Mucosa of descending colon (tissue), 3 donors: ENCODE results near the gene SPG11. TPM values are rescaled to one million over a fixed set of nuclear protein-coding genes. Genes with fewer than 3 reads are reported as not detected.
"Not testable (repeated sequence)": the region's sequence is repeated elsewhere in the genome, so short reads cannot be mapped to it uniquely, and the experiment has no call there.

ENCODE experiments used
- ATAC-seq: fragments of 200-7000 bp; cut with Tn5 transposase; one replicate; pipeline ENCODE4 v1.9.1; 2020; ENCODE audit warnings: mild to moderate bottlenecking, moderate library complexity
- DNase-seq, 3 donors: peaks; one replicate each; pipeline ENCODE4 v3.0.0-alpha.2; 2020
- H3K36me3 ChIP-seq: fragments of 200-600 bp; one replicate; pipeline ENCODE4 v1.8.0; 2021; ENCODE audit warnings: low read depth, mild to moderate bottlenecking
- H3K4me1 ChIP-seq: fragments of 200-600 bp; one replicate; pipeline ENCODE4 v1.8.0; 2021; ENCODE audit warnings: low read depth, mild to moderate bottlenecking
- H3K4me3 ChIP-seq: fragments of 200-600 bp; one replicate; pipeline ENCODE4 v1.8.0; 2021; ENCODE audit warnings: mild to moderate bottlenecking
- H3K9me3 ChIP-seq: fragments of 200-600 bp; one replicate; pipeline ENCODE4 v1.8.0; 2021; ENCODE audit warnings: mild to moderate bottlenecking
- CTCF ChIP-seq: fragments of 200-600 bp; IDR thresholded peaks from one replicate; pipeline ENCODE4 v1.8.0; 2022; ENCODE audit warnings: antibody characterized with exemption, mild to moderate bottlenecking
- intact Hi-C, 2 donors: fragments of 100-400 bp; cut with DNase I in 1 of 2; cut with micrococcal nuclease in 1 of 2; formaldehyde crosslinking; loops; one replicate each; pipeline versions ENCODE4 v1.11.0 to v1.11.1; 2022; cut with DNase I, micrococcal nuclease
- total RNA-seq, 3 donors: library from RNA; stranded (reverse); fragmentation: NEBNext Ultra II Directional in 2 of 3; extraction: Animal tissue kit (Norgen Biotek cat#: 25700) in 2 of 3; gene quantifications; one replicate each; pipeline versions ENCODE4 v1.2.1 to v1.2.4, GENCODE V29; 2021 to 2023
- donor health status: DM: no; HTN: no; CAD: no; lungs with moderate emphysema.
- donor health status: DM: no; HTN: no; CAD: no.
- donor health status: DM: no; HTN: yes; CAD: no.

Gene SPG11
- total RNA-seq, 3 donors from 2014 or later, result 89.9 to 135 (median 90.6) TPM

DNA sequence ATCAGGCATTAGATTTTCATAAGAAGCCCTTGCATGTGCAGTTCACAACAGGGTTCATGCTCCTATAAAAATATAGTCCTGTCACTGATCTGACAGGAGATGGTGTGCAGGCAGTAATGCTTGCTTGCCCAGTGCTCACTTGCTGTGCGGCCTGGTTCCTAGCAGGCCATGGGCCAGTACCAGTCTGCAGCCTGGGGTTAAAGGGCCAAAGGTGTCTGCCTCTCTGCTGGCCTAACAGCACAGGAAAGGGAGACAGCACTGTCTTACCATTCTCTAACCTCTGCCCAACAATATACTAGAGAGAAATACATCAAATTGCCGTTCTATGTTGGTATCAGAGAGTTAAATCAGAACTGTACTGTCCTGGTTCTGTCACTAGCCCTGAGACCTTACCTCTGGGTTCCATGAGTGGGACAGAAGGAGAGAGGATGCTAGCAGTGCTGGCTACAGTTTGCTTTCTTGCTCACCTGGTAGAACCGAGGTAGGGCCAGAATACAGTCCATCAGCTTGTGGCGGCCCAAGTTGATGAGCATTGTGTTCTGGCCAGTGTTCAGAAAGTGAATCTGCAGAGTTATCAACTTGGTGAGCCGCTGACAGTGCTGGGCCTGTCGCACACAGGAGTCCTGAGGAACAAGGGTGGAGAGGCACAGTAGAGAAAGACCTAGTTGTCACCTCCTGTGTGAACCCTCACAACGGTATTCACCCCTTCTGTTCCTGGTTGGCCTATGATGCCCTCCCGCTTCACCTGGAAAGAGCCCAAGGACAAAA is 97.9 kb downstream of the SPG11 start:
- no peak for DNase-seq
- intact Hi-C loops, result no loop called here
- Histone ChIP-seq H3K4me3 (no peak overlapping the region), H3K4me1 (no peaks in the 10 kb centered on the region), H3K9me3 (peaks cover 3% of the 10 kb centered on the region), H3K36me3 (peaks cover 29% of the 10 kb centered on the region)
- ATAC-seq, result no peak
- no peak for TF ChIP-seq CTCF

GRCh38 chr15:44560926-44561325 is 102.5 kb downstream of the SPG11 start:
- intact Hi-C loops, H3K4me1 ChIP-seq, DNase-seq, ATAC-seq, H3K9me3 ChIP-seq, H3K4me3 ChIP-seq: not testable (repeated sequence)
- peaks cover 33% of the 10 kb centered on the region for H3K36me3 ChIP-seq

DNA sequence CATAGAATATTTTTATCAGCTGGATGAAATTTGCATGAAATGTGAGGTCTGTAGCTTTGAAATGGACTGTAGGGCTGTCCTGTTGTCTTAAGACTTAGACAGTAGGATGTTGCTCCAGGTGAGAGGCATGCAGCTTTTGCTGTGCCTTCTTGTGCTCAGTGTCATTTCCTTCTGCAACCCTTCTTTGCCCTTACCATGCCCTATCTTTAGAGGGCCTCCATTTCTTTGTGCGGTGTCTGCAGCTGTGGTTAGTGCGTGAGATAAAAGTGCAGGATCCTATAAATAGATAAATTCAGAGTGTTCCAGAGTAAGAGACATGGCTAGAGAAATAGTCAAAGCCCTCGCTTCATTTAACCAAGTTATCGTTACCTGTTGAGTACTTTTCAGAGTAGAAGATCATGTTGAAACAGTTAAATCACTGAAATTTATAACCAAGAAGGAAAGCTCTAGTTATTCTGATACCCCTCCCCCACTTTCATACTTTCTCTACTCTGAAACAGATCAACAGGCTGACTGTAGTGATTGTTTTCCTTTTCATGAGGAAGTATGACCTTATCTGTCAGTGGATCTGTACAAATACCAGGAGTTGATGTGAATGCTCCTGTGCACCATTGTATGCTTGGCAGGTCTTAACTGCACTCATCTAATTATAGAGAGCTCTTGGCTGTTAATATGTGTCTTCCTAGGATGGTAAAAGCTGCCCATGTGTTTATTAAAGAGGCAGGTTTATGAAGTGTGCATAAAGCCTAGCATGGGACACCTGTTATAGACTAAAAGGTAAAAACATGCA is 108.3 kb downstream of the SPG11 start:
- Histone ChIP-seq H3K9me3 (no peaks in the 10 kb centered on the region), H3K4me3 (no peak overlapping the region), H3K4me1 (no peaks in the 10 kb centered on the region), H3K36me3 (peaks cover 11% of the 10 kb centered on the region)
- DNase-seq, result no peak
- intact Hi-C loops, result no loop called here
- ATAC-seq, result no peak
- TF ChIP-seq CTCF, result no peak

DNA sequence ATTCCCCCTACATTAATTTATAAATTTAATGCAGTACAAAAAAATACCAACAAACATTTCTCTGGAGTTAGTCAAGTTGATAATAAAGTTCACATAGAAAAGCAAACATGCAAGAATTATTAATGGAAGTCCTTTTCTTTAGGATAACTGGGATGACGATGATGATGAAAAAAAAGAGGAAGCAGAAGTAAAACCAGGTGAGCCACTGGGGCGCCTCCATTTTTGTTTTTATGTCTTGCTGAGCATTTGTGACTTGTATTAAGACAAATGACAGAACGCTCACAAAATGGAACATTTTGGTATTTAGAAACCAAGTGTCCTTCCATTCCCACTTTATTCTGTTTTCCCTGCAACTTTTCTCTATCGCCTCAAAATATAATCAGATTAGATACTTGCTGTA is 112.7 kb downstream of the SPG11 start:
- H3K36me3 ChIP-seq, result no peaks in the 10 kb centered on the region
- intact Hi-C loops, result no loop called here
- no peaks in the 10 kb centered on the region for H3K4me1 ChIP-seq
- ATAC-seq (no peak), DNase-seq (no peak)
- H3K9me3 ChIP-seq, result no peaks in the 10 kb centered on the region
- no peak overlapping the region for H3K4me3 ChIP-seq
- no peak for TF ChIP-seq CTCF

DNA sequence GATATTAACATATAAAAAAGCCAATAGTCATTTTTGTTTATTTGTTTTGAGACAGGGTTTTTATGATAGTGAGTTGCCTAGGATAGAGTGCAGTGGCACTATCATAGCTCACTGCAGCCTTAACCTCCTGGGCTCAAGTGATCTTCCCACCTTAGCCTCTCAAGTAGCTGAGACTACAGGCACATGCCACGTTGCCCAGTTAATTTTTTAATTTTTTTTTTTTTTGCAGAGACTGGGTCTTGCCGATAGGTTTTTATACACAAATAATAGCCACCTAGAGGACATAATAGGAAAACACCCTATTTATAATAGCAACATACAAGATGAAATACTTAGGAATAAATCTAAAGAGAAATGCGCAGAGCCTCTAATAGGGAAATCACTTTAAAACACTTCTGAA is 113.2 kb downstream of the SPG11 start:
- ATAC-seq (no peak), DNase-seq (no peak)
- Histone ChIP-seq H3K4me3 (no peak overlapping the region), H3K36me3 (no peaks in the 10 kb centered on the region), H3K9me3 (no peaks in the 10 kb centered on the region), H3K4me1 (no peaks in the 10 kb centered on the region)
- intact Hi-C loops, result no loop called here
- no peak for TF ChIP-seq CTCF

DNA sequence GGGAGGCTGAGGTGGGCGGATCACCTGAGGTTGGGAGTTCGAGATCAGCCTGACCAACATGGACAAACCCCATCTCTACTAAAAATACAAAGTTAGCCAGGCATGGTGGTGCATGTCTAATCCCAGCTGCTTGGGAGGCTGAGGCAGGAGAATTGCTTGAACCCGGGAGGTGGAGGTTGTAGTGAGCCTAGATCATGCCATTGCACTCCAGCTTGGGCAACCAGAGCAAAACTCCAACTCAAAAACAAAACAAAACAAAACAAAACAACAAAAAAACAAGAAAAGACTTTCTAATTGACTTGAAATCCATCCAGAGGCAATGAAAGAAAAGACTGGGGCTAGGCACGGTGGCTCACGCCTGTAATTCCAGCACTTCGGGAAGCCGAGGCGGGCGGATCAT is 114.3 kb downstream of the SPG11 start:
- H3K9me3 ChIP-seq, H3K4me1 ChIP-seq, intact Hi-C loops, H3K4me3 ChIP-seq, ATAC-seq, H3K36me3 ChIP-seq, DNase-seq: not testable (repeated sequence)
